ENCODE data around the gene PTPA.
"Not testable (repeated sequence)": the region's sequence is repeated elsewhere in the genome, so short reads cannot be mapped to it uniquely, and the experiment has no call there.

The PTPA gene

DNA sequence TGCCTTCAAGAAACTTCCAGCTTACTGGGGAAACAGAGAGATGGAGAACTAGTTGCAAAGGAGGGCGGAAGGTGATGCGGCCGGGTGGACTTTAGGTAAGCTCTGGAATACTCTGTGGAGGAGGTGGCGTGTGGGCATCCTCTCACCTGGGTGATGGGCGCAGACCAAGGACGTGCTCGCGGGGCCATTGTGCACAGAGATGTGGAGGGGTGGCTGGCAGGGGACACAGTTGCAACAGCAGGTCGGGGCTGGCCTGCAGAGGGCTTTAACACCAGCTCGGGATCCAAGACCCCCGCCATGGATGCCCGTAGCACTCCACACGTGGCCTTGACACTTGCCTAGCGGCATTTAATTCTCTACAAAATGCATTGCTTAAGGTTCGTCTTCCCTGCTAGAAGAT is 40.3 kb downstream of the PTPA start:
- ChIA-PET POLR2A (ENCODE audit: low non-redundant PET) (interaction anchor here (0.6 kb wide), 1 partner anchor 619 kb away, joined by 5 read pairs; no protein-coding TSS in a partner anchor), CTCF (interaction anchor here (1.1 to 3.4 kb wide), 4 partner anchors 9 to 22 kb away, joined by 3 to 14 read pairs (median 7); no protein-coding TSS in a partner anchor)
- no peak for DNase-seq (ENCODE audit: low spot score)
- peak overlapping the region; percentile 26 for H3K27ac ChIP-seq
- TF ChIP-seq, protein P1, sequence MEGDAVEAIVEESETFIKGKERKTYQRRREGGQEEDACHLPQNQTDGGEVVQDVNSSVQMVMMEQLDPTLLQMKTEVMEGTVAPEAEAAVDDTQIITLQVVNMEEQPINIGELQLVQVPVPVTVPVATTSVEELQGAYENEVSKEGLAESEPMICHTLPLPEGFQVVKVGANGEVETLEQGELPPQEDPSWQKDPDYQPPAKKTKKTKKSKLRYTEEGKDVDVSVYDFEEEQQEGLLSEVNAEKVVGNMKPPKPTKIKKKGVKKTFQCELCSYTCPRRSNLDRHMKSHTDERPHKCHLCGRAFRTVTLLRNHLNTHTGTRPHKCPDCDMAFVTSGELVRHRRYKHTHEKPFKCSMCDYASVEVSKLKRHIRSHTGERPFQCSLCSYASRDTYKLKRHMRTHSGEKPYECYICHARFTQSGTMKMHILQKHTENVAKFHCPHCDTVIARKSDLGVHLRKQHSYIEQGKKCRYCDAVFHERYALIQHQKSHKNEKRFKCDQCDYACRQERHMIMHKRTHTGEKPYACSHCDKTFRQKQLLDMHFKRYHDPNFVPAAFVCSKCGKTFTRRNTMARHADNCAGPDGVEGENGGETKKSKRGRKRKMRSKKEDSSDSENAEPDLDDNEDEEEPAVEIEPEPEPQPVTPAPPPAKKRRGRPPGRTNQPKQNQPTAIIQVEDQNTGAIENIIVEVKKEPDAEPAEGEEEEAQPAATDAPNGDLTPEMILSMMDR (conservative IDR thresholded peaks at IDR 0.05; ENCODE audit: low read depth): no peak

DNA sequence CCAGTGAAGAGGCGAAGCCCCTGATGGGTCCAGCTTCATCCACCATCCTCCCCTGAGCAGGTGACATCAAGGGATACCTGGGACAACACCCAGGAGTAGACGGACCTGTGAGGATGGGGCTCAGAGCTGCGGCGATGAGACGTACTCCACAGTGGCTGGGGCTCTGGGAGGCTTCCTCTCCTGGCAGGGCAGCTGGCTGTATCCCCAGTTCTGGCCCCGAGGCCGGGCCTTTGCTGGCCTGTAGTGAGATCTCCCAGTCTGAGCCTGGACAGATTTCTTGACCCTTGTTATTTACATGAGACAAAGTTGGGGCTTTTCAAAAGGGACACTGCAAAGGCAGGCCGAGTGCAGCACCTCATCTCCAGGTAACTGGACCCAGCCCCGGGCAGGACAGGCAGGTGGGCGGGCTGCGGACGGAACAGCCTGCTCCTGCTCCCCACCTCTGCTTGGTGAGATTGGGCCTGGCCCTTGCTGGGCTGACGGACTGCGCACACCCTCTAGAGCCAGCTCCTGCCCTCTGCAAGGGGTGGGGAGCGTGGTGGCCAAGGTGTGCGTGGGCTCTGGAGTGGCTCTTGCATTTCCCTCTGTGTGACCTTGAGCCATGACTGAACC is 43.8 kb downstream of the PTPA start:
- H3K27ac ChIP-seq: peak overlapping the region; percentile 30
- ChIA-PET CTCF (interaction anchor here (1.0 kb wide), 1 partner anchor 19 kb away, joined by 3 read pairs; no protein-coding TSS in a partner anchor), POLR2A (ENCODE audit: low non-redundant PET) (no interaction called here)
- DNase-seq (ENCODE audit: low spot score): no peak
- TF ChIP-seq, protein P1 (conservative IDR thresholded peaks at IDR 0.05; ENCODE audit: low read depth): no peak

DNA sequence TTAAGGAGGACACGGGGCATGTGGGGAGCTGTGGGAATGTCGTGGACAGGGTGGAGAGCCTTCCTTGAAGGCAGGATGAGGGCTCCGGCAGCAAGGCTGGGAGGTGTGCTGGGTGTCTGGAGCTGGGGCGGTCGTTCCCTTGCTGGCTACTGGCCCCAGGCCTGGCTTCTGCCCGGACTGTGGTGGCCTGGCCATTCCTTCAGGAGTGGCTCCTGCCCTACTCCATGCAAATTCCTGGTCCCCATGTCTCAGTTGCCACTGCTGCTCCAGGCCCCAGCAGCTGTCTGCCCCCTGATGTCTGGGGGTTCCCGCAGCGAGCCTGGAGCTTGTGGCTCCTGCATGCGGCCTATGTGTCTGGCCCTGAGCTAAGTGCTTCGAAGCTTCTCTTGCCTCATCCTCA is 44.9 kb downstream of the PTPA start:
- TF ChIP-seq, protein P1 (conservative IDR thresholded peaks at IDR 0.05; ENCODE audit: low read depth): no peak
- ChIA-PET CTCF (interaction anchor here (0.6 to 2.2 kb wide), 2 partner anchors 14 to 252 kb away, joined by 3 to 14 read pairs; no protein-coding TSS in a partner anchor), POLR2A (ENCODE audit: low non-redundant PET) (no interaction called here)
- no peak for DNase-seq (ENCODE audit: low spot score)
- peak overlapping the region; percentile 3; the same call in 1 of the 2 replicates for H3K27ac ChIP-seq

DNA sequence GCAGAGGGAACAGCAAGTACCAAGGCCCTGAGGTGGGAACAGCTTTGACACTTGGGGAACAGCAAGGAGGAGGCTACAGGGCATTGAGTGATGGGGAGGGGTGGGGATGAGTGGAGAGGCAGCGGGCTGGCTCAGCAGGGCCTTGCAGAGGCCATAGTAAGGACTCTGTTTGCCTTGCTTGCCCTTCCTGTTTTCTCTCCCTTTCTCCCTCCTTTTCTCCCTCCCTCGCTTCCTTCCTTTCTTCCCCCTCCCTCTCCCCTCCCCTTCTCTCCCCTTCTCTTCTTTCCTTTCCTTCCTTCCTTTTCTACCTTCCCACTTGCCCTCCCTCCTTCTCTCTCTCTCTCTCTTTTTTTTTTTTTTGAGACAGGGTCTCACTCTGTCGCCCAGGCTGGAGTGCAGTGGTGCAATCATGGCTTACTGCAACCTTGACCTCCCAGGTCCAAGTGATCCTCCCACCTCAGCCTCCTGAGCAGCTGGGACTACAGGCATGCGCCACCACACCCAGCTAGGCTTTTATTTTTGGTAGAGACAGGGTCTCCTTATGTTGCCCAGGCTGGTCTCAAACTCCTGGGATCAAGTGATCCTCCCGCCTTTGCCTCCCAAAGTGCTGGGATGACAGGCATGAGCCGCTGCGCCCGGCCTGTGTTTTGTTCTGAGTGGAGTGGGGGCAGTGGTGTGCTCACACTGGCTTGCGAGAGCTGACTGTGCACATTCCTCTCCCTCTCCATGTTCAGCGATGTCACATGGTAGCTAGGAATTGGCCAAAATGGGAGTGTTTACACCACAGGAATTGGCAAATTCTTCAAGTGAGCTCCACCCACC is 49.7 kb downstream of the PTPA start:
- ChIA-PET CTCF (interaction anchor here (0.6 to 1.6 kb wide), 3 partner anchors 18 to 477 kb away, joined by 3 to 5 read pairs (median 5); no protein-coding TSS in a partner anchor), POLR2A (ENCODE audit: low non-redundant PET) (interaction anchor here (0.8 kb wide), 1 partner anchor 14 kb away, joined by 6 read pairs; no protein-coding TSS in a partner anchor)
- DNase-seq (ENCODE audit: low spot score): no peak
- TF ChIP-seq, protein P1 (conservative IDR thresholded peaks at IDR 0.05; ENCODE audit: low read depth): no peak
- H3K27ac ChIP-seq: no peak overlapping the region

DNA sequence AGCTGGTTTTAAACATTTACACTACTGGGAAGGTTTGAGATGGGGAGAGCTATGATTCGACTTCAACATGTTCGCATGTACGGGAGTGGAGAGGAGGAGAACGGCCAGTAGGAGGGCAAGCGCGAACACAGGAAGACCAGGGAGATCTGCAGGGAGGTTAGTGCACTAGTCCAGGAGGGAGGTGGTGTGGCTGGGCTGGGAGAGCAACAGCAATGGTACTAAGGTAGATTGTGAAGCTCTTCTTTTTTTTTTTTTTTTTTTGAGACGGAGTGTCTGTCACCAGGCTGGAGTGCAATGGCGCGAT is 50.3 kb downstream of the PTPA start:
- TF ChIP-seq, protein P1 (conservative IDR thresholded peaks at IDR 0.05; ENCODE audit: low read depth): no peak
- ChIA-PET CTCF (interaction anchor here (1.0 to 2.1 kb wide), 3 partner anchors 13 to 21 kb away, joined by 3 to 5 read pairs (median 5); no protein-coding TSS in a partner anchor), POLR2A (ENCODE audit: low non-redundant PET) (interaction anchor here (0.8 kb wide), 1 partner anchor 13 kb away, joined by 6 read pairs; no protein-coding TSS in a partner anchor)
- no peak overlapping the region for H3K27ac ChIP-seq
- no peak for DNase-seq (ENCODE audit: low spot score)

DNA sequence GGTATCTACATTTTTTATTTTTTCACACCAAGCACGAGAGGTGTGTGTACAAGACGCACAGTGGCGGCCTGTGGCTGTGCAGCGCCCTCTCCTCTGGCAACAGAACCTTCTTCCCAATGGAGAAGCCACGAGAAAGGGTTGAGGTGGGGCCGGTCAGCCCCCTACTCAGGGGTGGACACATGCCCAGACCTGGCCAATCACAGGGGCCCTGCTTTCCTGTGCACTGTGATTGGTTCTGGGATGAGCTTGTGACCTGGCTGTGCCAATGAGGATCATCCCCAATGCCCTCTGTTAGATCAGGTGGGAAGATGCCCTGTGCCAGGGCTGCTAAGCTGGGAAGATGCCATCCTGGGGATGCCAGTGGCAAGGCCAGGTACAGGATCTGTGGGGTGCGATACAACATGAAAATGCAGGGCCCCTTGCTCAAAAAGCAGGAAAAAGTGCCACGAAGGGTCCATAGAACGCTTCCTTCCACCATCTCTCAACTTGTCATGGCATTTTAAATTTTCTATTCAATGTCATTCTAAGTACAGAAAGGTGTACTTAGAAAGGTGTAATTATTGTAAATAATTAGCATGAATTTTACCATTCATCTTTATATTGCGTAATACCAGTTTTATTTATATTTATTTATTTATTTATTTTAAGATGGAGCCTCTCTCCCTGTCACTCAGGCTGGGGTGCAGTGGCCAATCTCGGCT is 51.4 kb downstream of the PTPA start:
- CTCF ChIA-PET: interaction anchor here (0.6 to 2.4 kb wide), 4 partner anchors 12 to 20 kb away, joined by 3 to 5 read pairs (median 5); partner anchors contain the start of gene IER5L
- no peak for DNase-seq (ENCODE audit: low spot score)
- POLR2A ChIA-PET (ENCODE audit: low non-redundant PET): interaction anchor here (0.6 kb wide), 1 partner anchor 13 kb away, joined by 3 read pairs; no protein-coding TSS in a partner anchor
- peak overlapping the region; percentile 40; the same call in 1 of the 2 replicates for H3K27ac ChIP-seq
- TF ChIP-seq, protein P1 (conservative IDR thresholded peaks at IDR 0.05; ENCODE audit: low read depth): no peak

DNA sequence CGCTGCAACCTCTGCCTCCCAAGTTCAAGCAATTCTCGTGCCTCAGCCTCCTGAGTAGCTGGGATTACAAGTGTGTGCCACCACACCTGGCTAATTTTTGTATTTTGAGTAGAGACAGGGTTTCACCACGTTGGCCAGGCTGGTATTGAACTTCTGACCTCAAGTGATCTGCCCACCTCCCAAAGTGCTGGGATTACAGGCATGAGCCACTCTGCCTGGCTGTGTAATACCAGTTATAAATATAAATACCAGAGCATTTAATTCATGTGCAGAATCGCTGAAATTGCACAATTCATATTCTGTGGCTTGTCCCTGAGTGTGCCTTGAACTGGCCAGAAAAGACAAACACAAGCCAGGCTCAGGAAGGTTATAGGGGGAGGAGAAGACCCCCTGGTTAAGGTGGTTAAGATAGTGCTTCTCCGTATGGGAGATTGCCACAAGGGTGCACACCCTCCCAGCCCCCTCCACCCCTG is 52.0 kb downstream of the PTPA start:
- DNase-seq (ENCODE audit: low spot score); POLR2A ChIA-PET (ENCODE audit: low non-redundant PET): not testable (repeated sequence)
- H3K27ac ChIP-seq: peak overlapping the region; percentile 40
- CTCF ChIA-PET: interaction anchor here (0.6 to 2.4 kb wide), 4 partner anchors 11 to 25 kb away, joined by 3 to 11 read pairs (median 5); partner anchors contain the start of gene IER5L
